GM10847 (cell line): ENCODE data around the gene LDB2.

Experiments used
- POLR2A ChIP-seq: IDR thresholded peaks from 2 replicates; pipeline ENCODE4 v1.6.1; 2011; ENCODE audit not compliant: insufficient read length; ENCODE audit errors: extremely low read depth

LDB2 gene

DNA sequence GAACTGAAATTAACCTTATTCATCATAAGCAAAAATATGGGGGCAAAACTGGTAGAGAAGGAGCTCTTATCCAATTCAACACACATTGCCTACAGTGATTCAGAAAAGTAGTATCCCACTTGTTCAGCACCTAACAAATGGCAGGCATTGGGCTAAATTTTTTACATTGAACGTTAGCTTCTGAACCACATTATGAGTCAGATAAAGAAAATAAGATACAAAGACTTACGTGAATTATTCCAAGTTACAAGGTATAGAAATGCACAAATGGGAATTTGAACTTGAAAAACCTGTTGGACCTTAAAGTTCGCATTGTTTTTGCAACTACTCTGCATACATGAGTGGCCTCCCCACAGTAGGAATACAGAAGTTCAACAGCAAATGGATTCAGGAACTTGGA is 210.6 kb downstream of the LDB2 start:
- no peak for TF ChIP-seq POLR2A

DNA sequence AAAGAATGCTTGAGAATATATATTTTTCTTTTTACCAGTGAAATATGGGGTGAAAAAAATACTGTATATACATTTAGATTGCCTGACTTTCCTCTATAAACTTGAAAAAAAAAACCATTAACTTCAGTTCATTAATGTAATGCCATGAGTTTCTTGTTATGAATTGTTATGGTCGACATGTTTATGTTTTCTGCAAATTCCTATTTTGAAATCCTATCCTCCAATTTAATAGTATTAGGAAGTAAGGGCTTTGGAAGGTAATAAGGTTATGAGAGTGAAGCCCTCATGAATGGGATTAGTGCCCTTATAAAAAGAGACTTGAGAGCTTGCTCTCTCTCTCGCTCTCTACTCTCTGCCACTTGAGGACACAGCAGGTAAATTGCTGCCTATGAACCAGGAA is 211.4 kb downstream of the LDB2 start:
- no peak for TF ChIP-seq POLR2A

DNA sequence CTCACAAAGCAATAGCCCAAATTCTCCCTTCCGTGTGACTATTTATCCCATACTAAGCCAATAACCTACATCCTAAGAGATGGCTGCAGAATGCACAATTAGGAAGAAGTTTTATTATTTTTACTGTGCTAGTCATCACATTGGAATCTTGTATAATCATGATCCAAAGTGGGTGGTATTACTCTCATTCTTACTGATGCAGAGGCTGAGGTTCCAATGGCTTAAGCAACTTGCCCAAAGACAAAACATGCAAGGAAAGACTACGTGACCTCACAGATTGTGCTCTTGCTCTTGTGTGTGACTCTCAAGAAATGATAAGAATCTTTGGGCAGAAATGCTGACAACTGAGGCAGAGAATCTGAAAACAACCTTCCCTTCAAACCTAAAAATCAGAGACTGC is 212.2 kb downstream of the LDB2 start:
- TF ChIP-seq POLR2A: no peak

DNA sequence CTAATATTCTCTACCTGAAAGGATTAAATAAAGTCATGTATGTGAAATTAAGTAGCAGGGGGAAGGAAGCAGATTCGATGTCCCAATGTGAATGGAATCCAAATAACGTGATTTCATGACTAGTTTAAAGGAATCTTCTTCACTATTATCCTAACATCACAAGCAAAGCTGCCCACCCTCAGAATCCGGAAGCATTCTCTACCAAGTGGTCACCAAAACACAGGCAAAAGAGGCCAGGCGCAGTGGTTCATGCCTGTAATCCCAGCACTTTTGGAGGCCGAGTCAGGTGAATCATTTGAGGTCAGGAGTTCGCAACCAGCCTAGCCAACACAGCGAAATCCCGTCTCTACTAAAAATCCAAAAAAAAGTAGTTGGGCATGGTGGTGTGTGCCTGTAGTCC is 212.9 kb downstream of the LDB2 start:
- TF ChIP-seq POLR2A: no peak

DNA sequence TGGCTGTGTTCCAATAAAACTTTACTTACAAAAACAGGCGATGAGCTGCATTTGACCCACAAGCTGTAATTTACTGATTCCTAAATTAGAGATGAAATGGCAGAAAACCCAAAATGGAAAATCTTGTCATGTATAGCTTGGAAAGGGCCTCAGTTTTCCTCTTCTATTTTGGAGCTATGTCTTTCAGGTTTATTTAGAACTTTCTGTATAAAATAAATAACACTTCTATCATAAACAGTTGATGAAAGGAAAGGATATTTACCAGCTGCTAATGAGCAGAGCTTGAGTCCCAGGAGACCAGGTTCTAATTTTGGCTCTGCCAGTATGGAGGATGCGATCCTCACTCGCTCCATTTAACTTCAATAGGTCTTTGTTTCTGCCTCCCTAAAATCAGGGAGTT is 213.5 kb downstream of the LDB2 start:
- no peak for TF ChIP-seq POLR2A

DNA sequence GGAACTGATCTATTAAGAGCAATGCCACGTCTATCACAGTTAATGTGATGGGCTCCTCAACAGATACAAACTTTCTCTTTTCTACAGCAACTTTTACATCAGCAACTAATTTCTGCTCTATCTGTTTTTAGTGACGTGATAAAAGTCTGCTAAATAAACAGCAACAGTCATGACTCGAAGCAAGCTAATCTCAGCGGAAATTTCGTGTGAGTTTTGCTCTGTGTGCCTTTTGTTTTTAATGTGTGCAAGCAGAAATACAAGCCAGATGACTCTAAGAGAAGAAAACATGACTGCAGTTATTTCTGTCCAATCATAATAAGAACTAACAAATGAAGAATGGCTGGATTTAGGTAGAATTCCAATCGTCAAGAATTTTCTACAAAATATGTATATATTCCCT is 214.3 kb downstream of the LDB2 start:
- TF ChIP-seq POLR2A: no peak

DNA sequence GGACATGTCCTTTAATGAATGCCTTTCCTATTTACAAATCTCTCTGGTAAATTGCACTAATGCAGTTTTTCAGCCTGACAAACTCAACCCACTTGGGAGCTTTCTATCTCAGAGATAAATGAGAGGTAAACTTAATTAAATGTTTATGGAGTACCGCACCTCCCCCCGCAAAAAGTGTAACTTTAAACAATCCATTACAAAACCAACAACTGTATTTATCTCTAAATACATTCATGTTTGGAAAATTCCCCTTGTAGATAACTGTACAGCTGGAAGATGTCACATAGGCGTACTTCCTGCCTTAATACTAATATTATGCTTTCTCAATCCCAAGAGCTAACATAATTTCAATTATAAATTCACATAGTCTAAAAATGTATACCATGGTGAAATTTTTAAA is 215.5 kb downstream of the LDB2 start:
- TF ChIP-seq POLR2A: no peak

DNA sequence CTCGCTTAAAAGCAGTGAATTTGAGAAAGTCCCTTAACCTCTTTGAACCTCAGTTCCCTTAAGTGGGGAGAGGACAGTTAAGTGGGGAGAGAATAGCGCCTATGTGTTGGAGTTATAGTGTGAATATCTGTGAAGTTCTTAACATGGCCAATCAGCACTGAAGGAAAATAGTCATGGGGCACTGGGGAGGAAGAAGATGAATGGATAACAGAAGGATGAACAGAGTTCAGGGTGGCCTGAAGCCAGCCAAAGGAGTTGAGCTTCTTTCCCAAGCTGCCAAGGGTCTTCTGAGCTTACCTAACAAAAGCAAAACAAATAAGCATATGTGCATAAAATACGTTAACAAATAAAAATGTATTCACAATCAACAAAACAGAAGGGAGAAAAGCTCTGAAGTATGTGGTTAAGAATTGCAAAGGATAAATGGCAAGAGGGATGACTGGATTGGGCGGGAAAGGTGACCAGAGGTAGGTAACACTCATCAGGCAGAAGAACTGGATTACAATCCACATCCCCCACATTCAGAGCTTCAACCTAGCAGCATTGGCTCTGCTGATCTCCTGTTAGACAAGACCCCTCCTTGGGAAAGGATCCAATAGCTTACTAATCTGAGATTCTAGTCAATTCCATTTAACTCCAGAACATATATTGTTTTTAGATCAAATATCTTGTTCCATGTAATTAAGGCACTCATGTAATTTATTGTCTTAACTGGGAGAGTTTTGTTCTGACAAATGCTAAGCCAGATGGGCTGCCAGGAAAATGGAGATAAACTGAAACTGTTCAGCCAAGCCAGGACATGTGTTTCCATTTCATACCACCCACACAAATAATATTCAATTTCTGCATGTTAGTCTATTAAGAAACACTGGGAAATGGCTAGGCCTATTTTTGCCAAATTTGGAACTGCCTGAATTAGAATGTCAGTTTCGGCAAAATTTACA is 221.2 kb downstream of the LDB2 start:
- TF ChIP-seq POLR2A: no peak

DNA sequence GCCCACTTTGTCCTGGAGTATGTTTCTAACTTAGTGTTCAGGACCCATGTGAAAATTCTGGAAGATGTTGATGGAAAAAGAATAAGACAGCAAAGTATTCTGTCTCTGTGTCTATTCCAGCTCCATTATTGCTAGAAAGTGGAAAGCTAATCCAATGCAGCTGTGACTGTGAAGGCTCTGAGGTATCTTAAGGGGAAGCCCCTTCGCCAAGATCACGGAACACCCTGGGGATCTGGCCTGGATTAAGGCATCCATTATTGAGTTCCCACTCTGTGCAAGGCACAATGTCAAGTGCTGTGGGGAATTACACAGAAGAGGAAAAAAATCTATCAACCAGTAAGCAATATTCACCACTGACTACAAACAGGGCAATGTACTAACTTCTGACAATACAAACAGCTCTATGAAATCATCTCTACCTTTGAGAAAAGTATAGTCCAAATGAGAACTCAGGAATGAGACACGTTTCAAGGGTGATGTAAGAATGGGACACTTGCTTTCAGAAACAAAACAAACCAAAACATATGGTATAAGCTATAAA is 222.1 kb downstream of the LDB2 start:
- TF ChIP-seq POLR2A: no peak

DNA sequence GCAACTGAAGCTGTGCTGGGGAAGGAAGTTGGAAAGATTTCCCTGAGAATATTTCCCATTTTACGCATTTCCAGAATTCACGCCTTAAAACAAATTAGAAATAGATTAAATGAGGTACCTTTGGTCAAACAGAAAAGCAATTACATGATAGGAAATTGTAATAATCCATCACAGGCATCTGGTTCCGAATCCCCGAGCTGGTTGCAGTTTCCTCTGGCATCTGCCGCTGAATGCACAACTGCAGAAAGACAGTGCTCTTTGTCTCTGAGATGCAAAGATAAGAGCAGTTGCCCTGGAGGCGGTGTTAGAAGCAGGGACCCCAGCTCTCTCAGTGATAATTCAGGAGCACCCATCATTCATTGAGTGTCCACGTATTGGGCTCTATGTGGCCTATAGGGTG is 224.4 kb downstream of the LDB2 start:
- no peak for TF ChIP-seq POLR2A

DNA sequence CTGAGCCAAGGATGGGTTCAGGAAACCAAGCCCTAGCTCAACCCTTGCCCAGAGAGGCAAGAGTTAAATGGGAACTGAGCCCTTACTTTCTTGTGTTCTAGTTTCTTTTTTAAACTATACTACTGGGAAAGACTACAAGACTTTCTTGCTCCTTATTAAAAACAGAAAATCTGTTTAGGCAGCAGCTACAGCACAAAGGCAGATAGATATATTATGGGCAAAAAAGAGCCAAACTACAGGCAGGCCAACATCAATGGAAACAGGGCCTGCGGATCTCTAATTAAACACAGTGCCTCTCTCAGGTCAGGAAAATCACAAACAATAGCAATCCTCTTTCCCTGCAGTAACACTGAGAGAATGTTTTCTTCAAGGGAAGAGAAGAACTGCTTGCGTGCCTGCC is 226.0 kb downstream of the LDB2 start:
- TF ChIP-seq POLR2A: no peak

DNA sequence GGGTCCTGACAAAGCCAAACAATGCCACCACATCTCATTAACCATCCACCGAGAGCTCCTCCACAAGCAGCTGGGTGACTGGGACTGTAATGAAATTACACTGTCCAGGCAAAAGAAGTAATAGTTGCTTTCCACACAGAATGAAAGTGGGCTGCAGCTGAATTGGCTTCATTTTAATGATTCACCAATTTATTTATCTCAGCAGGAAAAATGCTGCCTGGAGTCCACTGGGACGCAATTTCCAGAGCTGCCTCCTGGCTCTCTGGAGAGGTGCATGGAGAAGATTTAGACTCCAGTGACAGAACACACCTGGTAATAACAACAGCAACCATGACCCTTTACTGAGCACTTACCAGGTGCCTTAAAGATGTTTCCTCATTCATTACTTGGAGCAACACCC is 226.7 kb downstream of the LDB2 start:
- TF ChIP-seq POLR2A: no peak

DNA sequence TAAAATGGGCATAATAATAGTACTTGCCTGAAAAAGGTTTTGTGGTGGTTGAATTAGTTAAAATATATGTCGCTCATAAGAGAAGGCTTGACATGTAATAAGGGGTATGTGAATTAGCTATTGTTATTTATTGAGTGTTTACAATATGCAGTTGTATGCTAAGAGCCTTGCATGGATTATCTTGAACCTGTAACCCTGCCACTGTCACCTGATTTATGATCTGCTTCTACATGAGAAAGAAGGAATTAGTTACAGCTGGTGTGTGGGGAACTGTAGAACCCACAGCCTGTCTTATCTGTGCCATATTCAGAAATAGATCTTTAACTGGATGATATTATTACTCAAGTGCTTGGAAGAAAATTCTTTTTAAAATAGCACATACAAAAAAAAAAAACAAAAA is 227.7 kb downstream of the LDB2 start:
- TF ChIP-seq POLR2A: no peak

DNA sequence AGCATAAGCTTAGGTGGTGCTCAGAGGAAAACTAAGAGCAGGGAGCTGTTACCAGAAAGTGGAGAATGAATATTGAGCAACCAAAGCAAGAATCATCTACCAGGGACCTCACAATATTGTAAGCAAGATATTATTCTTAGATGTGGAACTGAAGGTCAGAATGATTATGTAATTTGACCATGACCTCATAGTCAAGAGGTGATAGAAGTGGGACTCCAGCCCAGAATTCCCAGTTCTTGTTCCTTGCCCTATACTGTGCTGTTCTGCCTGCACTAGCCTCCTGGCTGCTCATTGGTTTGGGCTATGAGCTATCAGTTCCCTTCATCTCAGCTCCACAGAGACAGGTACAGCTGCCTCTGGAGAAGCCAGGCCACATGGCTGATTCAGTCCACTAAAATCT is 229.4 kb downstream of the LDB2 start:
- TF ChIP-seq POLR2A: no peak

DNA sequence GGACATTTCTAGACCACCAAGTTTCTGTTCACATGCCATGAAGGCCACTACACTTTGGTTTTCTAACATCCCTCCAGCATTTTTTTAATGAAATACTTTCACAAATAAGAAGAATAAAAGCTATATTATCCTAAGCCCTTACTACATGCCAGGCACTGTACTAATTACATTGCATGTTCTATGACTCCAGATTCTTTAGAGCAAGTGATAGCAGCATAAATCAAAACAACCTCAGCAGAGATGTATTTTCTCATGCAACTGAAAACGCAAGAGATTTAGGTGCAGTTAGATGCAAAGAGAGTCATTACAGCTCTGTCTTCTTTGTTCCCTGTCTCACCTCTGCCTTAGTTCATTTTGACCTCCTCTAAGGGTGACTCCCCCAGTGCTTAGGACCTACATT is 230.0 kb downstream of the LDB2 start:
- TF ChIP-seq POLR2A: no peak

DNA sequence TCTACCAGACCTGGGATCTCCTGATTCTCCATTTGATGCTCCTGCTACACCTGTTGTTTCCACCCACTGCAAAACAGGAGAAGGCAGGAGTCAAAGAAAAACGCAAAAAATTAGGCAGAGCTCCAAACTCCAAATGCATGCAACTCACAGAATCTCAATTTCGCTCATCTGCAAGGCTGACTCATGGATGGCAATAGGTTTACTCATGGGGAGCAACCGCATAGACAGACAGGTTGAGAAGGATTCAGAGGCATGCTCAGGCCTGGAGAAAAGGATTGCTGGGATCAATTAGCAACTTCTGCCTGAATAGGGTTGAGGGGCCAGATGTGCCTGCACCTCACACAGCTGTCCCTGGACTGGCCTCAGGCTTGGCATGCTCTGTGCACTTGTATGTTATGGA is 231.0 kb downstream of the LDB2 start:
- TF ChIP-seq POLR2A: no peak
